Middle frontal gyrus (tissue), 1 donor: ENCODE results near the gene HSPA8.
"Not testable (repeated sequence)": the region's sequence is repeated elsewhere in the genome, so short reads cannot be mapped to it uniquely, and the experiment has no call there.

ENCODE experiments used
- DNase-seq: peaks from one replicate; pipeline ENCODE4 v3.0.0-alpha.2; 2015; ENCODE audit warnings: low spot score; ENCODE audit errors: extremely low spot score

The HSPA8 gene

GRCh38 chr11:123072762-123073161 is 10.8 kb upstream of the HSPA8 start:
- DNase-seq: no peak

- DNase-seq: no peak
Measured at GRCh38 chr11:123072332-123072761, 10.4 kb upstream of the HSPA8 start.

- no peak for DNase-seq
Measured at GRCh38 chr11:123069908-123070821, 8.2 kb upstream of the HSPA8 start.

GRCh38 chr11:123065621-123066020 is 3.7 kb upstream of the HSPA8 start:
- no peak for DNase-seq

- no peak for DNase-seq
Measured at GRCh38 chr11:123063826-123064657, 2.1 kb upstream of the HSPA8 start.

- no peak for DNase-seq
Measured at GRCh38 chr11:123062892-123063825, 1.2 kb upstream of the HSPA8 start.

GRCh38 chr11:123062158-123062891 is 389 bp upstream of the HSPA8 start:
- peak; percentile 95 for DNase-seq

- DNase-seq: no peak
Measured at GRCh38 chr11:123060277-123061000, 1.5 kb downstream of the HSPA8 start.

GRCh38 chr11:123059041-123059920 is 2.7 kb downstream of the HSPA8 start:
- not testable (repeated sequence) for DNase-seq

GRCh38 chr11:123057661-123058305 is 4.2 kb downstream of the HSPA8 start:
- no peak for DNase-seq

- no peak for DNase-seq
Measured at GRCh38 chr11:123056835-123057491, 5.0 kb downstream of the HSPA8 start.

GRCh38 chr11:123055191-123055901 is 6.6 kb downstream of the HSPA8 start:
- DNase-seq: no peak

- DNase-seq: peak; percentile 72
Measured at GRCh38 chr11:123054301-123055065, 7.5 kb downstream of the HSPA8 start.

GRCh38 chr11:123052901-123053721 is 8.8 kb downstream of the HSPA8 start:
- DNase-seq: no peak

GRCh38 chr11:123051634-123052033 is 10.3 kb downstream of the HSPA8 start:
- no peak for DNase-seq
